ENCODE measurements around the gene RALGAPB.

DNA sequence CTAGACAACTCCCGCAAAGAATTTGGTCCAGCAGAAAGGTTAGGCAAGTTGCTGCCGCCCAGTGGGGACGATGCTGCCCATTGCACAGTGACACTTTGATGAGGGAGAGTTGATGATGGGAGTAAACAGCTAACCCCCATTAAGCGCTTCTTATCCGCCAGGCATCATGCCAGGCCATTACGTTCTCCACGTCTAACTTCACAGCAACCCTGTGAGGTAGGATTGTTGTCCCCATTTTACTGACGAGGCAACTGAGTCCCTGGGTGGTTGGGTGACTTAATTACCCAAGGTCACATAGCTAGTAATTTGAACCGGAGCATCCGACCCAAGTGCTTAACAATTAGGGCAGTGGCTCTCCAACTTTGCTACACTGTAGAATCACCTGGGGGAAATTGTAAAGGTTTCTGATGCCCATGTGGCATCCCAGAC lies 738 bp downstream of the RALGAPB start:
- no peak for TF ChIP-seq POLR2A (IDR thresholded peaks at IDR 0.05)
- TF ChIP-seq CTCF (IDR thresholded peaks at IDR 0.05), result no peak

Measured in heart left ventricle (tissue), 13 donors.